GM21717 (cell line): ENCODE data around the gene GPR62.
"Not testable (repeated sequence)": the region's sequence is repeated elsewhere in the genome, so short reads cannot be mapped to it uniquely, and the experiment has no call there.

ENCODE experiments used
- ATAC-seq: cut with Tn5 transposase; IDR thresholded peaks from one replicate; pipeline ENCODE4 v1.9.1; 2021; ENCODE audit warnings: mild to moderate bottlenecking, moderate library complexity; ENCODE audit not compliant: unreplicated experiment

The GPR62 gene, protein sequence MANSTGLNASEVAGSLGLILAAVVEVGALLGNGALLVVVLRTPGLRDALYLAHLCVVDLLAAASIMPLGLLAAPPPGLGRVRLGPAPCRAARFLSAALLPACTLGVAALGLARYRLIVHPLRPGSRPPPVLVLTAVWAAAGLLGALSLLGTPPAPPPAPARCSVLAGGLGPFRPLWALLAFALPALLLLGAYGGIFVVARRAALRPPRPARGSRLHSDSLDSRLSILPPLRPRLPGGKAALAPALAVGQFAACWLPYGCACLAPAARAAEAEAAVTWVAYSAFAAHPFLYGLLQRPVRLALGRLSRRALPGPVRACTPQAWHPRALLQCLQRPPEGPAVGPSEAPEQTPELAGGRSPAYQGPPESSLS

GRCh38 chr3:51955175-51955892 is at the start of gene GPR62:
GPR62 (plus strand) TSS chr3:51955381; CDS start chr3:51955653, 272 bp downstream.
- no peak for ATAC-seq

DNA sequence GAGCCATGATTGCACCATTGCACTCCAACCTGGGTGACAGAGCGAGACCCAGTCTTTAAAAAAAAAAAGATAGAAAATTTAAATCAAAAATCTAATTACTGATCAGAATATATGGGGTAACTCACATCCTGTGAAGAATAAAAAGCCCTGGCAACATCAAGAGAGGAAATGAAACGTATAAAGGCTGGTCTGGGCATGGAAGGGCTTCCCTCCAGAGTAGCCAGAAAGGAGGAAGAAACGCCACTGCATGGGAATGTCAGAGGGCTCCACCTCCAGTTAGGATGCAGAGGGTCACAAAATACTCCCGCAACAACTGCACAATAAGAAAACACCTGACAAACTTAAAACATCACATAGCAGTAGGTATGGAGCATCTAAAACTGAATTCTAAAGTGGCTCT is 47.2 kb upstream of the GPR62 start:
- no peak for ATAC-seq

GRCh38 chr3:51916418-51916817 is 38.8 kb upstream of the GPR62 start:
- no peak for ATAC-seq

DNA sequence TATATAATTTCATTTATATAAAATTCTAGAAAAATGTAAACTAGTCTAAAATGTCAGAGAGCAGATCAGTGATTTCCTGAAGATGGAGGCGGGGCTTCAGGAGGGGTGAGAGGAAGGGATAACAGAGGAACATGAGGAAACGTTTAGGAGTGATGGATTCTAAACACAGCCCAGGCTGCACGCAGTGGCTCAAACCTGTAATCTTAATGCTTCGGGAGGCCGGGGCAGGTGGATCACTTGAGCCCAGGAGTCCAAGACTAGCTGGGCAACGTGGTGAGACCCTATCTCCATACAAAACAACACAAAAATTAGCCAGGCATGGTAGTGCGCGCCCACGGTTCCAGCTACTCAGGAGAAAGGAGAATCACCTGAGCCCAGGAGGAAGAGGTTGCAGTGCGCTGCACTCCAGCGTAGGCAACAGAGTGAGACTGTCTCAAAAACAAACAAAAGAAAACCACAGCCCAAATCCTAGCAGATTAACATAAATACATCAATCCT is 34.1 kb upstream of the GPR62 start:
- no peak for ATAC-seq

GRCh38 chr3:51927061-51927977 is 27.9 kb upstream of the GPR62 start:
- no peak for ATAC-seq

GRCh38 chr3:51928438-51928837 is 26.7 kb upstream of the GPR62 start:
- ATAC-seq = no peak

- ATAC-seq = not testable (repeated sequence)
Measured at GRCh38 chr3:51928981-51929380, 26.2 kb upstream of the GPR62 start.

- ATAC-seq = no peak
Measured at GRCh38 chr3:51929420-51930003, 25.7 kb upstream of the GPR62 start.

DNA sequence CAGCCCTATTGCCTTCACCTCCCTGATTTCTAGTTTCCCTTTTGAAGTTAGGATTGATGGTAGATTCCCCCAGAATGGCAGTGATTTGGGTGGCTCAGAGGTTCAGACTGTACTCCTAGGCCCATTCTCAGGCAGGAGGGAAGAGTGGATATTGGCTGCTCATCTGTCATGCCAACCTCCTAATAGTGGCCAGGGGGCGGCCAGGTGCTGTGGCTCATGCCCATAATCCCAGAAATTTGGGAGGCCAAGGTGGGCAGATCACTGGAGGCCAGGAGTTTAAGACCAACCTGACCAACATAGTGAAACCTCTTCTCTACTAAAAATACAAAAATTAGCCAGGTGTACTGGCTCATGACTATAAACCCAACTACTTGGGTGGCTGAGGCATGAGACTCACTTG is 24.7 kb upstream of the GPR62 start:
- ATAC-seq = no peak

GRCh38 chr3:51931756-51932155 is 23.4 kb upstream of the GPR62 start:
- no peak for ATAC-seq

- ATAC-seq = no peak
Measured at GRCh38 chr3:51932471-51933370, 22.5 kb upstream of the GPR62 start.

DNA sequence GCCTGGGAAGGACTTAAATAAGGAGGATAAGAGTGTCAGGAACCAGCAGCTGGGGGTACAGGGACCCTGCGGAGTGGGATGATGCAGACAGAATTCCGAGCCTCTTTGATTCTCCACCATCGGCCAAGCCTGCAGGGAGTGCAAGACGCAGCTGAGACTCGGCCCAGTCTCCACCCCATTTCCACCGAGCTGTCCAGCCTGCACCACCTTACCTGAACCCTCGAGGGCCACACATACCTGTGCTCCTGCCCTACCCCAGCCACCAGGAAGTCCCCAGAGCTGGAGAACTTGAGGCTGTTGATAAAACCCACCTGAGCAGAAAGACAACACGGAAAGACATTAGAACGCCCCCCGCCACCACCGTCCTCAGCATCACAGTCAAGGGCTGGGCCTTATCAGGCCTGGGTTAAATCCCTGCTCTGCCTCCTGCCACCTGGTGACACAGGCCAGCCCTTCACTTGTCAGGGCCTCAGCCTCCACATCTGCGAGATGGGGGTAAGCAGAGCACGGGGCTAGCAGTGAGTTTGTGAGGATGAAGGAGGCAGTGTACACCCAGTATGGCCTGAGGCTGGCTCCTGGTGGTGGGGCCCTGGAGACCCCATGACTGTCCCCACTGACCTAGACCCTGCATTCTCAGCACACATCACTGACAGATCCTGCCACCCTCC is 21.6 kb upstream of the GPR62 start:
- no peak for ATAC-seq

DNA sequence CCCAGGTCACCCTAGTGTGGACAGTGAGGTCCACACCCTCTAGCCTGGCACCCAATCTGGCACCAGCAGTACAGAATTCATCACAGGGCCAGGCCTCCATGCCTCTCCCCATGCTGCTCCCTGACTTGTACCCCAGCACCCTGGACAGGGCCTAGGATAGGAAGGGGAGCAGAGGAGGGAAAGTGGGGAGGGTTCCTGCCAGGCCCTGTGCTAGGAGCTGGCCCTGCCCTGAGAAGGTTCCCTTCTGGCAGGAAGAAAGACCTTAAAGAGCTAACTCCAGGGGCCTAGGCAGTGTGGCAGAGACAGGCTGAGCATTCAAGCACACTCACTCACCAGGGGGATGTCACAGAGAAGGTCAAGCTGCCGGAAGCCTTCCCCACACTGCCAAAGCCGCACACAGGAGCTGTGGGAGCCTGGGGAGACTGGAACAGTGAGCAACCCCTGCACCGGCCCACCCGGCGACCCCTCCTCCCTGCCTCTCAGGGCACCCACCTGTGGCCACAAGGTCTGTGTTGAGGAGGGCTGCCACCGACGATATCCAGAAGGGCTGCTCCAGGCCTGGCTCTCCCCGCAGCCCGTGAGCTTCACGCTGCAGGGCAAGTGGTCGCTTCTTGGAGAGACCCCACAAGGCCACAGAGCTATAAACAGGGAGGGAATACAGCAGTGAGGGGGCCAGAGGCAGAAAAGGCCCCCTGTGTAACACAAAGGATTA is 20.9 kb upstream of the GPR62 start:
- no peak for ATAC-seq

- ATAC-seq = no peak
Measured at GRCh38 chr3:51934991-51935885, 19.9 kb upstream of the GPR62 start.

DNA sequence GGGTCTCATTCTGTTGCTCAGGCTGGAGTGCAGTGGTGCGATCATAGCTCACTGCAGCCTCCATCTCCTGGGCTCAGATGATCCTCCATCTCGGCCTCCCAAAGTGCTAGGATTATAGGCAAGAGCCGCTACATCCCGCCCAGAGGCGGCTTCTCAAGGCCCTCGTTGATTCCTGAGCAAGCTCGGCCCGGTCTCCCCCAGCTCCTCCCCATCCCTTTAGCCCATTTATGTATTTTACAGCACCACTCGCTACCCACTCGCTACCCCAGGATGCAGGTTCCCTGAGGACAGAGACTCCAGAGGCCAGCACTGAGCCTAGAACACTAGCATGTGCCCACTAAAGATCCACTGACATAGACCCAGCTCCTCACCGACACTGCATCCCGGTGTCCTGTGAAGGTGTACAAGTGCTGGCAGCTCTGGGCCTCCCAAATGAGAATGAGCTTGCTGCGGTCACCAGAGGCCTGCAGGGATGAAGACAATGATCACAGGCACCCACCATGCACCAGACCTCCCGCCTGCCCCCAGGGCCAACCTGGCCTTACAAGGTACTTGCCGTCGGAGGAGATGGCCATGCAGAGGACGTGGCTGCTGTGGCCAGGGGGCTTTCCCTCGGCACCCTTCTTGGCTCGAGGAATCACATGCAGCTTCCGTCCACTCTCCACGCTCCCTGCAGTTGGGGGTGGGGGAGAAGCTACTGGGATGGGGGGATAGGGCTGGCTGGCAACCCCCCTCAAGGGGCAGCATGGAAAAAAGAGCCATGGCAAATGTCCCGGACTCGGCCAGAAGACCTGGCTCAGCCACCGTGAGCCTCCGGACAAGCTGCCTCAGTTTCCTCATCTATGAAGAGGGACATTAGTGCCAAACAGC is 19.1 kb upstream of the GPR62 start:
- ATAC-seq = no peak

- ATAC-seq = no peak
Measured at GRCh38 chr3:51937014-51937413, 18.2 kb upstream of the GPR62 start.
